Measurements from ENCODE around the gene MTPN.

The MTPN gene

GRCh38 chr7:136004083-136004482 is 26.9 kb upstream of the MTPN start:
- POLR2A ChIA-PET: no interaction called here
- no peak overlapping the region for H3K4me3 ChIP-seq (ENCODE audit: low read depth, low read length)
- CTCF ChIA-PET: interaction anchor here (12.9 kb wide), 1 partner anchor 203 kb away, joined by 266 read pairs; no protein-coding TSS in a partner anchor
- TF ChIP-seq CTCF (IDR thresholded peaks at IDR 0.05; ENCODE audit: insufficient read depth, low read length, missing control alignments): no peak
- DNase-seq (ENCODE audit: low read depth, low spot score): no peak

GRCh38 chr7:136002802-136003201 is 25.6 kb upstream of the MTPN start:
- no peak for TF ChIP-seq CTCF (IDR thresholded peaks at IDR 0.05; ENCODE audit: insufficient read depth, low read length, missing control alignments)
- H3K4me3 ChIP-seq (ENCODE audit: low read depth, low read length): no peak overlapping the region
- ChIA-PET POLR2A (no interaction called here), CTCF (no interaction called here)
- DNase-seq (ENCODE audit: low read depth, low spot score): no peak

- ChIA-PET POLR2A (no interaction called here), CTCF (interaction anchor here (1.0 to 4.3 kb wide), 5 partner anchors 9 to 726 kb away, joined by 3 to 29 read pairs (median 5); no protein-coding TSS in a partner anchor)
- no peak overlapping the region for H3K4me3 ChIP-seq (ENCODE audit: low read depth, low read length)
- no peak for TF ChIP-seq CTCF (IDR thresholded peaks at IDR 0.05; ENCODE audit: insufficient read depth, low read length, missing control alignments)
- no peak for DNase-seq (ENCODE audit: low read depth, low spot score)
Measured at GRCh38 chr7:136000288-136000913, 23.2 kb upstream of the MTPN start.

- ChIA-PET CTCF (interaction anchor here (3.2 to 4.3 kb wide), 2 partner anchors 12 to 197 kb away, joined by 22 to 29 read pairs; no protein-coding TSS in a partner anchor), POLR2A (no interaction called here)
- H3K4me3 ChIP-seq (ENCODE audit: low read depth, low read length): no peak overlapping the region
- DNase-seq (ENCODE audit: low read depth, low spot score): no peak
- no peak for TF ChIP-seq CTCF (IDR thresholded peaks at IDR 0.05; ENCODE audit: insufficient read depth, low read length, missing control alignments)
Measured at GRCh38 chr7:135998081-135998480, 20.9 kb upstream of the MTPN start.

GRCh38 chr7:135995748-135996147 is 18.6 kb upstream of the MTPN start:
- POLR2A ChIA-PET: no interaction called here
- H3K4me3 ChIP-seq (ENCODE audit: low read depth, low read length): no peak overlapping the region
- no peak for DNase-seq (ENCODE audit: low read depth, low spot score)
- no peak for TF ChIP-seq CTCF (IDR thresholded peaks at IDR 0.05; ENCODE audit: insufficient read depth, low read length, missing control alignments)
- CTCF ChIA-PET: interaction anchor here (2.9 to 4.5 kb wide), 3 partner anchors 12 to 350 kb away, joined by 8 to 39 read pairs (median 17); no protein-coding TSS in a partner anchor

GRCh38 chr7:135994466-135995205 is 17.5 kb upstream of the MTPN start:
- ChIA-PET POLR2A (interaction anchor here (1.0 kb wide), 1 partner anchor 19 kb away, joined by 4 read pairs; no protein-coding TSS in a partner anchor), CTCF (interaction anchor here (1.0 to 4.5 kb wide), 5 partner anchors 13 to 349 kb away, joined by 3 to 39 read pairs (median 8); no protein-coding TSS in a partner anchor)
- no peak overlapping the region for H3K4me3 ChIP-seq (ENCODE audit: low read depth, low read length)
- DNase-seq (ENCODE audit: low read depth, low spot score): no peak
- TF ChIP-seq CTCF (IDR thresholded peaks at IDR 0.05; ENCODE audit: insufficient read depth, low read length, missing control alignments): no peak
